Body of pancreas (tissue), 4 donors: ENCODE measurements around the gene IL22. TPM values are rescaled to one million over a fixed set of nuclear protein-coding genes. Genes with fewer than 3 reads are reported as not detected.

ENCODE experiments used
- ATAC-seq: fragments of 150-250 bp; one replicate; pipeline ENCODE4 v1.9.1; 2016
- DNase-seq, 4 donors: peaks; one replicate each; pipeline ENCODE4 v3.0.0-alpha.2; 2019
- H3K27ac ChIP-seq, 4 donors: fragments of 200-600 bp; sonication (generic); 1 replicate in 3 of 4; 2 replicates in 1 of 4; pipeline versions ENCODE4 v1.5.1 to v1.6.1; 2016 to 2019; ENCODE audit warnings: mild to moderate bottlenecking in 1 of 4, mixed read lengths in 1 of 4, moderate library complexity in 1 of 4
- H3K27me3 ChIP-seq, 2 donors: fragments of 200-600 bp; sonication (generic); one replicate each; pipeline ENCODE4 v1.6.0; 2016; ENCODE audit warnings: mild to moderate bottlenecking in 1 of 2
- H3K36me3 ChIP-seq, 2 donors: fragments of 200-600 bp; sonication (generic); replicated peaks in 1 of 2; 2 replicates each; pipeline ENCODE4 v1.5.1; 2016; ENCODE audit warnings: low read depth in 2 of 2; ENCODE audit not compliant: insufficient read depth in 1 of 2
- H3K4me1 ChIP-seq: fragments of 200-600 bp; sonication (generic); one replicate; pipeline ENCODE4 v1.6.0; 2016
- H3K4me3 ChIP-seq, 2 donors: fragments of 200-600 bp; sonication (generic); 1 replicate in 1 of 2; 2 replicates in 1 of 2; pipeline ENCODE4 v1.5.1; 2016 to 2019
- H3K9me3 ChIP-seq, 3 donors: fragments of 200-600 bp; sonication (generic); 1 replicate in 2 of 3; 2 replicates in 1 of 3; pipeline ENCODE4 v1.5.1; 2016
- POLR2A ChIP-seq, 3 donors: fragments of 450-650 bp; IDR thresholded peaks; one replicate each; pipeline ENCODE4 v1.6.1; 2016; ENCODE audit warnings: antibody characterized with exemption in 3 of 3, mild to moderate bottlenecking in 2 of 3
- WGBS, 2 donors: methylation state at CpG; one replicate each; pipeline ENCODE4 v1.1.5; 2017; 5-methylcytosine and 5-hydroxymethylcytosine counted together
- intact Hi-C: fragments of 100-400 bp; cut with DNase I; formaldehyde crosslinking; loops from one replicate; pipeline ENCODE4 v1.15.1; 2023
- total RNA-seq, 2 donors: library from RNA; depleted of rRNA; stranded (reverse); fragments of >200 nt; gene quantifications; one replicate each; pipeline ENCODE4 v1.1.0, GENCODE V29; 2016
- TF ChIP-seq, protein P1 (sequence below), 7 experiments: fragments of 450-650 bp in 4 of 7; fragments of 200-600 bp in 3 of 7; sonication (generic) in 3 of 7; IDR thresholded peaks; one replicate each; pipeline ENCODE4 v1.5.1; 2016 to 2019; ENCODE audit warnings: antibody characterized with exemption in 7 of 7

Gene IL22
- total RNA-seq, 2 donors from 2014 or later = not detected

- no peak overlapping the region for H3K4me3 ChIP-seq
- H3K9me3 ChIP-seq = no peaks in the 10 kb centered on the region
- no peak for ATAC-seq
- TF ChIP-seq, protein P1, sequence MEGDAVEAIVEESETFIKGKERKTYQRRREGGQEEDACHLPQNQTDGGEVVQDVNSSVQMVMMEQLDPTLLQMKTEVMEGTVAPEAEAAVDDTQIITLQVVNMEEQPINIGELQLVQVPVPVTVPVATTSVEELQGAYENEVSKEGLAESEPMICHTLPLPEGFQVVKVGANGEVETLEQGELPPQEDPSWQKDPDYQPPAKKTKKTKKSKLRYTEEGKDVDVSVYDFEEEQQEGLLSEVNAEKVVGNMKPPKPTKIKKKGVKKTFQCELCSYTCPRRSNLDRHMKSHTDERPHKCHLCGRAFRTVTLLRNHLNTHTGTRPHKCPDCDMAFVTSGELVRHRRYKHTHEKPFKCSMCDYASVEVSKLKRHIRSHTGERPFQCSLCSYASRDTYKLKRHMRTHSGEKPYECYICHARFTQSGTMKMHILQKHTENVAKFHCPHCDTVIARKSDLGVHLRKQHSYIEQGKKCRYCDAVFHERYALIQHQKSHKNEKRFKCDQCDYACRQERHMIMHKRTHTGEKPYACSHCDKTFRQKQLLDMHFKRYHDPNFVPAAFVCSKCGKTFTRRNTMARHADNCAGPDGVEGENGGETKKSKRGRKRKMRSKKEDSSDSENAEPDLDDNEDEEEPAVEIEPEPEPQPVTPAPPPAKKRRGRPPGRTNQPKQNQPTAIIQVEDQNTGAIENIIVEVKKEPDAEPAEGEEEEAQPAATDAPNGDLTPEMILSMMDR (IDR thresholded peaks at IDR 0.05) = no peak
- TF ChIP-seq POLR2A (IDR thresholded peaks at IDR 0.05) = no peak
- no peak overlapping the region for H3K27ac ChIP-seq
- intact Hi-C loops = no loop called here
- no peaks in the 10 kb centered on the region for H3K27me3 ChIP-seq
- peaks cover 3% of the 10 kb centered on the region for H3K4me1 ChIP-seq
- DNase-seq = no peak
- H3K36me3 ChIP-seq = no peaks in the 10 kb centered on the region
Observed at GRCh38 chr12:68231229-68231628, 22.2 kb downstream of the IL22 start.

GRCh38 chr12:68229956-68230355, 23.4 kb downstream of the IL22 start:
- H3K4me3 ChIP-seq = no peak overlapping the region
- intact Hi-C loops = loop anchor here (5.0 kb wide), 1 partner anchor 82 kb away; no protein-coding TSS in a partner anchor
- ATAC-seq = no peak
- no peak for DNase-seq
- no peaks in the 10 kb centered on the region for H3K36me3 ChIP-seq
- H3K9me3 ChIP-seq = no peaks in the 10 kb centered on the region
- H3K27ac ChIP-seq = no peak overlapping the region
- no peaks in the 10 kb centered on the region for H3K27me3 ChIP-seq
- no peaks in the 10 kb centered on the region for H3K4me1 ChIP-seq
- 64 to 68% methylated on average over 2 of the region's 2 CpGs for WGBS, 2 donors
- TF ChIP-seq, protein P1 (IDR thresholded peaks at IDR 0.05) = no peak
- no peak for TF ChIP-seq POLR2A (IDR thresholded peaks at IDR 0.05)

DNA sequence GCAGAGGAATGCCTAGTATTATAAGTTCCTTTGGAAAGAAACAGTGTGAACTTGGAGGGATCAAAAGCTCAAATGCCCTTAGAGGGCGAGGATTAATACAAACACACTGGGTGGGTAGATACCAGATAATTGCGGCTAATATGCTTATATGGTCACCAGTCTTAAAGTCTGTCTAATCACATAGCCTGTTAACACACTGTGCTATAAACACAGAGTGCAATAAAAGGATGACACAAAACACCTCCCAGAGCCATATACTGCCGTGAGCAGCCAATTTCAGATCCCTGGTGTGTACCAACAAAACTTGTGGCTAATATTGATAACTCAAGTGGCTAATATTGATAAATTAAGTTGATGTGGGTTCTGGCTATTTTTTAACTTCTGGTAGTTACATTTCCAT, 26.0 kb downstream of the IL22 start:
- Histone ChIP-seq H3K27ac (no peak overlapping the region), H3K4me1 (peaks cover 9% of the 10 kb centered on the region), H3K9me3 (no peaks in the 10 kb centered on the region), H3K4me3 (no peak overlapping the region), H3K27me3 (no peaks in the 10 kb centered on the region), H3K36me3 (no peaks in the 10 kb centered on the region)
- DNase-seq (no peak), ATAC-seq (no peak)
- TF ChIP-seq, protein P1 (IDR thresholded peaks at IDR 0.05) = no peak
- no peak for TF ChIP-seq POLR2A (IDR thresholded peaks at IDR 0.05)
- intact Hi-C loops = loop anchor here (5.0 kb wide), 1 partner anchor 85 kb away; no protein-coding TSS in a partner anchor
- 82 to 85% methylated on average over 3 of the region's 3 CpGs for WGBS, 2 donors

- ATAC-seq (no peak), DNase-seq (no peak)
- Histone ChIP-seq H3K4me1 (peaks cover 10% of the 10 kb centered on the region), H3K27ac (no peak within 1 kb of the TSS), H3K36me3 (no peaks in the 10 kb centered on the region), H3K9me3 (no peaks in the 10 kb centered on the region), H3K4me3 (no peak within 1 kb of the TSS), H3K27me3 (no peaks in the 10 kb centered on the region)
- 68 to 72% methylated on average over 8 of the region's 8 CpGs for WGBS, 2 donors
- TF ChIP-seq, protein P1 (IDR thresholded peaks at IDR 0.05) = no peak
- intact Hi-C loops = loop anchor here (5.0 kb wide), 1 partner anchor 86 kb away; no protein-coding TSS in a partner anchor
Observed at GRCh38 chr12:68225576-68226476, 27.6 kb downstream of the IL22 start, which contains the start of gene IL26. Gene IL26, minus strand, starts transcription at chr12:68225810. Its CDS starts 54 bp downstream, at chr12:68225756.
